ENCODE results near the gene ULK3. TPM values are rescaled to one million over a fixed set of nuclear protein-coding genes. Genes with fewer than 3 reads are reported as not detected.

Gene ULK3
- total RNA-seq, 4 donors from 2014 or later, result 39.0 to 56.5 (median 48.1) TPM

DNA sequence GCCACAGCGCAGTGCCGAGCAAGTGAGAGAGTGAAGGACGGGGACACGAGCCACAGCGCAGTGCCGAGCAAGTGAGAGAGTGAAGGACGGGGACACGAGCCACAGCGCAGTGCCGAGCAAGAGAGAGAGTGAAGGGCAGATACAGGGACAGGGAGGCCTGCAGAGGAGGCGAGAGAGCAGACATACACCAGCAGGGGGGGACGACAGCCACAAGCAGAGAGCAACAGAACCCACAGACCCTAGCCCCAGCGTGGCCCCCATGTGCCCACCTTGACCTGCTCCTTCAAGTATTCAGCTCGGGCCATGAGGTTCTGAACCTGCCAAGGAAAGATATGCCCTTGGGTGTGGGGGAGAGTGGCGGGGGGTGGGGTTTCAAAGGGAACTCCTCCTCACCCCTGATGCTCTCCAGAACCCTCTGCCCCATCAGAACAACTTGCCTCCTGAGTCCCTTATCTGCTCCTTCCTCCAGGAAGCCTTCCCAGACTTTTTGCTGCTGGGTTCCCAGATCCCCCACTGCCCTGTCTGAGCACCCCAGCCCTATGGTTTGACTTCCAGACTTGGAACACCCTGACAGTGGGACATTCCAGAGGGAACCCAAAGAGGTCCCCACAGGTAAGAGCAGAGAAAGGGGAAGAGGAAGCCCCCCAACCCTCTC is 5.3 kb downstream of the ULK3 start:
- intact Hi-C loops (cut with DNase I; ENCODE audit: low total_unique reads), result no loop called here
- in situ Hi-C loops (cut with MboI; ENCODE audit: low sequenced_read_pairs in 4 of 4), result no loop called here
- Histone ChIP-seq H3K27ac (no peak overlapping the region), H3K4me3 (no peak overlapping the region), H3K9me3 (no peaks in the 10 kb centered on the region), H3K27me3 (no peaks in the 10 kb centered on the region), H3K36me3 (peaks cover 0 to 26% of the 10 kb centered on the region in 2 donors), H3K4me1 (peaks cover under 1 to 10% of the 10 kb centered on the region in 2 donors)
- DNase-seq (no peak), ATAC-seq (no peak)
- TF ChIP-seq POLR2A (IDR thresholded peaks at IDR 0.05) (no peak), CTCF (IDR thresholded peaks at IDR 0.05 in 4 of 5, conservative IDR thresholded peaks at IDR 0.05 in 1 of 5) (no peak)

GRCh38 chr15:74836846-74837245 is 6.1 kb downstream of the ULK3 start:
- H3K27ac ChIP-seq, result no peak overlapping the region
- no peak for DNase-seq
- H3K27me3 ChIP-seq, result no peaks in the 10 kb centered on the region
- peaks cover 8 to 9% of the 10 kb centered on the region in 2 donors for H3K4me1 ChIP-seq
- no peak overlapping the region for H3K4me3 ChIP-seq
- no peaks in the 10 kb centered on the region for H3K9me3 ChIP-seq
- in situ Hi-C loops (cut with MboI; ENCODE audit: low sequenced_read_pairs in 4 of 4), result no loop called here
- peaks cover 0 to 26% of the 10 kb centered on the region in 2 donors for H3K36me3 ChIP-seq
- no peak for ATAC-seq
- no peak for TF ChIP-seq POLR2A (IDR thresholded peaks at IDR 0.05)
- TF ChIP-seq CTCF (IDR thresholded peaks at IDR 0.05 in 4 of 5, conservative IDR thresholded peaks at IDR 0.05 in 1 of 5), result no peak
- intact Hi-C loops (cut with DNase I; ENCODE audit: low total_unique reads), result no loop called here

GRCh38 chr15:74835312-74835823 is 7.6 kb downstream of the ULK3 start:
- no peak overlapping the region for H3K4me3 ChIP-seq
- peaks cover 16 to 19% of the 10 kb centered on the region in 2 donors for H3K4me1 ChIP-seq
- TF ChIP-seq POLR2A (IDR thresholded peaks at IDR 0.05) (no peak), CTCF (IDR thresholded peaks at IDR 0.05 in 4 of 5, conservative IDR thresholded peaks at IDR 0.05 in 1 of 5) (peak; percentile 61 to 80 (median 71))
- in situ Hi-C loops (cut with MboI; ENCODE audit: low sequenced_read_pairs in 4 of 4) (no loop called here), intact Hi-C loops (cut with DNase I; ENCODE audit: low total_unique reads) (loop anchor here (2.0 kb wide), 1 partner anchor 65 kb away; no protein-coding TSS in a partner anchor)
- H3K9me3 ChIP-seq, result no peaks in the 10 kb centered on the region
- H3K36me3 ChIP-seq, result peaks cover 0 to 16% of the 10 kb centered on the region in 2 donors
- ATAC-seq, result peak; percentile 40 to 57
- no peak overlapping the region for H3K27ac ChIP-seq
- H3K27me3 ChIP-seq, result no peaks in the 10 kb centered on the region
- DNase-seq, result peak in 1 of 2 donors; percentile 56

GRCh38 chr15:74833376-74834107 is 9.4 kb downstream of the ULK3 start:
- Histone ChIP-seq H3K36me3 (peaks cover 0 to 10% of the 10 kb centered on the region in 2 donors), H3K4me3 (no peak overlapping the region), H3K27me3 (no peaks in the 10 kb centered on the region), H3K27ac (no peak overlapping the region), H3K4me1 (peaks cover 16 to 19% of the 10 kb centered on the region in 2 donors), H3K9me3 (no peaks in the 10 kb centered on the region)
- no peak for ATAC-seq
- DNase-seq, result no peak
- intact Hi-C loops (cut with DNase I; ENCODE audit: low total_unique reads) (loop anchor here (2.0 kb wide), 1 partner anchor 63 kb away; no protein-coding TSS in a partner anchor), in situ Hi-C loops (cut with MboI; ENCODE audit: low sequenced_read_pairs in 4 of 4) (no loop called here)
- TF ChIP-seq CTCF (IDR thresholded peaks at IDR 0.05 in 4 of 5, conservative IDR thresholded peaks at IDR 0.05 in 1 of 5) (no peak), POLR2A (IDR thresholded peaks at IDR 0.05) (no peak)
